T-helper 1 cell treated with Interleukin-12 subunit alpha and Interleukin-12 subunit beta and Interleukin-4 antibody, amounts not matched to agents 30 ng/mL and 1 ng/mL, for 36 hours (primary cell): ENCODE measurements around the gene ATG4D. TPM values are rescaled to one million over a fixed set of nuclear protein-coding genes. Genes with fewer than 3 reads are reported as not detected.

Experiments used
- intact Hi-C: fragments of 100-400 bp; cut with micrococcal nuclease; formaldehyde crosslinking; loops from one replicate; pipeline ENCODE4 v1.15.1; 2024
- total RNA-seq: library from RNA; stranded (reverse); gene quantifications from 2 replicates; pipeline ENCODE4 v1.2.3, GENCODE V29; 2022

The ATG4D gene
- total RNA-seq, 1 donor from 2014 or later: 47.2 TPM

GRCh38 chr19:10573793-10574192, 30.1 kb downstream of the ATG4D start:
- intact Hi-C loops: loop anchor here (2.0 kb wide), 2 partner anchors 71 to 125 kb away; no protein-coding TSS in a partner anchor

GRCh38 chr19:10574462-10574861, 30.8 kb downstream of the ATG4D start:
- intact Hi-C loops: no loop called here

- intact Hi-C loops: no loop called here
Measured at GRCh38 chr19:10575011-10575716, 31.5 kb downstream of the ATG4D start.

GRCh38 chr19:10577951-10578350, 34.2 kb downstream of the ATG4D start:
- intact Hi-C loops: no loop called here

- intact Hi-C loops: loop anchor here (1.0 to 2.0 kb wide), 6 partner anchors 9 to 118 kb away; no protein-coding TSS in a partner anchor
Measured at GRCh38 chr19:10580979-10581631, 37.4 kb downstream of the ATG4D start.

- intact Hi-C loops: no loop called here
Measured at GRCh38 chr19:10582091-10582490, 38.4 kb downstream of the ATG4D start.

GRCh38 chr19:10583036-10583776, 39.5 kb downstream of the ATG4D start:
- intact Hi-C loops: no loop called here

- intact Hi-C loops: no loop called here
Measured at GRCh38 chr19:10586396-10586795, 42.7 kb downstream of the ATG4D start.

GRCh38 chr19:10587022-10587838, 43.5 kb downstream of the ATG4D start, which contains the start of gene AP1M2:
AP1M2 (minus strand) TSS chr19:10587312; CDS start chr19:10587231, 81 bp downstream.
- intact Hi-C loops: no loop called here

- intact Hi-C loops: no loop called here
Measured at GRCh38 chr19:10587839-10588150, 44.1 kb downstream of the ATG4D start.

GRCh38 chr19:10593148-10593547, 49.4 kb downstream of the ATG4D start:
- intact Hi-C loops: no loop called here

GRCh38 chr19:10593820-10594637, 50.3 kb downstream of the ATG4D start:
- intact Hi-C loops: no loop called here

GRCh38 chr19:10600149-10600548, 56.4 kb downstream of the ATG4D start:
- intact Hi-C loops: no loop called here

- intact Hi-C loops: loop anchor here (2.0 kb wide), 1 partner anchor 93 kb away; no protein-coding TSS in a partner anchor
Measured at GRCh38 chr19:10601999-10602329, 58.3 kb downstream of the ATG4D start.

- intact Hi-C loops: loop anchor here (1.0 to 2.0 kb wide), 4 partner anchors 7 to 92 kb away; no protein-coding TSS in a partner anchor
Measured at GRCh38 chr19:10602330-10603083, 58.8 kb downstream of the ATG4D start.

Other genes with a start within 250 kb of the ATG4D start
- 2.1 and 3.1 TPM in 2 replicates for gene ZGLP1, start 234.1 kb upstream of the ATG4D start, total RNA-seq
- gene FDX2, start 227.9 kb upstream of the ATG4D start, total RNA-seq: 8.6 and 8.8 TPM in 2 replicates
- gene RAVER1, start 210.4 kb upstream of the ATG4D start, total RNA-seq: 69.1 and 76.7 TPM in 2 replicates
- gene ICAM3, start 204.3 kb upstream of the ATG4D start, total RNA-seq: 190 and 195 TPM in 2 replicates
- gene TYK2, start 163.3 kb upstream of the ATG4D start, total RNA-seq: 321 and 336 TPM in 2 replicates
- 253 and 263 TPM in 2 replicates for gene CDC37, start 140.4 kb upstream of the ATG4D start, total RNA-seq
- 59.3 and 61.9 TPM in 2 replicates for gene PDE4A, start 123.4 kb upstream of the ATG4D start, total RNA-seq
- gene KEAP1, start 40.5 kb upstream of the ATG4D start, total RNA-seq: 91.4 and 97.7 TPM in 2 replicates
- gene S1PR5, start 26.5 kb upstream of the ATG4D start, total RNA-seq: not detected in 2 replicates
- gene KRI1, start 22.1 kb downstream of the ATG4D start, total RNA-seq: 64.8 and 65.0 TPM in 2 replicates
- 60.5 and 60.8 TPM in 2 replicates for gene CDKN2D, start 25.1 kb downstream of the ATG4D start, total RNA-seq
- gene AP1M2, start 43.4 kb downstream of the ATG4D start, total RNA-seq: not detected in 2 replicates
- 151 and 162 TPM in 2 replicates for gene SLC44A2, start 81.6 kb downstream of the ATG4D start, total RNA-seq
- gene ILF3, start 110.4 kb downstream of the ATG4D start, total RNA-seq: 387 and 396 TPM in 2 replicates
- gene QTRT1, start 157.5 kb downstream of the ATG4D start, total RNA-seq: 52.4 and 58.2 TPM in 2 replicates
- gene DNM2, start 174.2 kb downstream of the ATG4D start, total RNA-seq: 374 and 410 TPM in 2 replicates